ENCODE data around the gene CCL13.

Gene CCL13

GRCh38 chr17:34406226-34406625, 49.9 kb downstream of the CCL13 start:
- Histone ChIP-seq H3K27ac (ENCODE audit: low read depth, low read length) (no peak overlapping the region), H3K9me3 (ENCODE audit: control insufficient read depth in 5 of 5, low read length in 5 of 5) (no peaks in the 10 kb centered on the region), H3K27me3 (ENCODE audit: control insufficient read depth in 5 of 5, insufficient read depth in 4 of 5, low read length in 5 of 5) (peaks cover 4 to 12% (median 9%) of the 10 kb centered on the region in 5 donors), H3K4me1 (ENCODE audit: control insufficient read depth in 5 of 5, insufficient read depth in 5 of 5, low read length in 5 of 5) (no peaks in the 10 kb centered on the region), H3K36me3 (ENCODE audit: control insufficient read depth in 5 of 5, insufficient read depth in 5 of 5, low read length in 5 of 5) (no peaks in the 10 kb centered on the region), H3K4me3 (ENCODE audit: low read depth in 1 of 5, low read length in 5 of 5) (no peak overlapping the region), H3K9ac (ENCODE audit: low read length in 5 of 5) (no peak overlapping the region)
